SK-N-SH treated with all-trans-retinoic acid at 6 μM for 48 hours (cell line): Measurements from ENCODE around the gene NXPE4.

Source experiments
- ATAC-seq: fragments of 200-7000 bp; cut with Tn5 transposase; 3 replicates; pipeline ENCODE4 v1.9.1; 2020; ENCODE audit warnings: mild to moderate bottlenecking, moderate library complexity
- ARNTL ChIP-seq: fragments of 450-650 bp; formaldehyde crosslinking; IDR thresholded peaks from 2 replicates; pipeline ENCODE4 v1.5.0; 2020; ENCODE audit warnings: low read depth, mild to moderate bottlenecking, moderate library complexity, borderline replicate concordance
- BACH2 ChIP-seq: fragments of 250-450 bp; sonication (Bioruptor Pico); IDR thresholded peaks from 2 replicates; pipeline ENCODE4 v1.9.0; 2021; ENCODE audit warnings: mild to moderate bottlenecking, borderline replicate concordance
- ESRRG ChIP-seq: fragments of 250-450 bp; sonication (Bioruptor Pico); IDR thresholded peaks from 2 replicates; pipeline ENCODE4 v1.6.1; 2021; ENCODE audit warnings: mild to moderate bottlenecking
- GLIS3 ChIP-seq: fragments of 250-450 bp; sonication (Bioruptor Pico); IDR thresholded peaks from 2 replicates; pipeline ENCODE4 v1.5.0; 2020; ENCODE audit warnings: mild to moderate bottlenecking, moderate library complexity
- ISL1 ChIP-seq: fragments of 250-450 bp; sonication (Bioruptor Pico); IDR thresholded peaks from 2 replicates; pipeline ENCODE4 v2.1.2; 2022; ENCODE audit warnings: mild to moderate bottlenecking, moderate library complexity
- OSR1 ChIP-seq: fragments of 250-450 bp; sonication (Bioruptor Pico); IDR thresholded peaks from 2 replicates; pipeline ENCODE4 v1.8.0; 2022; ENCODE audit warnings: moderate library complexity, mild to moderate bottlenecking, inconsistent platforms
- PPARA ChIP-seq: fragments of 250-450 bp; sonication (Bioruptor Pico); IDR thresholded peaks from 2 replicates; pipeline ENCODE4 v1.5.0; 2020; ENCODE audit warnings: mild to moderate bottlenecking, borderline replicate concordance
- RARB ChIP-seq: fragments of 250-450 bp; sonication (Bioruptor Pico); IDR thresholded peaks from 2 replicates; pipeline ENCODE4 v1.8.0; 2021; ENCODE audit warnings: mild to moderate bottlenecking, moderate library complexity
- SNAI2 ChIP-seq: fragments of 250-450 bp; sonication (Bioruptor Pico); IDR thresholded peaks from 2 replicates; pipeline ENCODE4 v1.5.0; 2020; ENCODE audit warnings: mild to moderate bottlenecking, moderate library complexity
- TCF4 ChIP-seq: fragments of 250-450 bp; sonication (Bioruptor Pico); IDR thresholded peaks from 2 replicates; pipeline ENCODE4 v1.8.0; 2021; ENCODE audit warnings: mild to moderate bottlenecking, moderate library complexity, borderline replicate concordance
- TOX ChIP-seq: fragments of 250-450 bp; sonication (Bioruptor Pico); IDR thresholded peaks from 2 replicates; pipeline ENCODE4 v1.8.0; 2021; ENCODE audit warnings: mild to moderate bottlenecking, moderate library complexity, borderline replicate concordance
- ZC3H10 ChIP-seq: fragments of 250-450 bp; sonication (Bioruptor Pico); IDR thresholded peaks from 2 replicates; pipeline ENCODE4 v1.5.1; 2021; ENCODE audit warnings: mild to moderate bottlenecking, moderate library complexity
- ZFP3 ChIP-seq: fragments of 250-450 bp; sonication (Bioruptor Pico); IDR thresholded peaks from 2 replicates; pipeline ENCODE4 v1.5.0; 2020; ENCODE audit warnings: mild to moderate bottlenecking, moderate library complexity
- ZFP30 ChIP-seq: fragments of 450-650 bp; formaldehyde crosslinking; IDR thresholded peaks from 2 replicates; pipeline ENCODE4 v1.5.0; 2022; ENCODE audit warnings: mild to moderate bottlenecking, moderate library complexity
- ZNF565 ChIP-seq: fragments of 450-650 bp; formaldehyde crosslinking; conservative IDR thresholded peaks from 2 replicates; pipeline ENCODE4 v1.5.0; 2020; ENCODE audit warnings: low read depth, mild to moderate bottlenecking, moderate library complexity
- ZNF70 ChIP-seq: fragments of 450-650 bp; formaldehyde crosslinking; IDR thresholded peaks from 2 replicates; pipeline ENCODE4 v1.5.0; 2020; ENCODE audit warnings: mild to moderate bottlenecking, moderate library complexity
- ZNF8 ChIP-seq: fragments of 450-650 bp; formaldehyde crosslinking; IDR thresholded peaks from 2 replicates; pipeline ENCODE4 v1.5.0; 2020; ENCODE audit warnings: mild to moderate bottlenecking, moderate library complexity
- TF ChIP-seq, protein P1 (sequence below): fragments of 250-450 bp; sonication (Bioruptor Pico); IDR thresholded peaks from 2 replicates; pipeline ENCODE4 v1.5.0; 2020; ENCODE audit warnings: mild to moderate bottlenecking, moderate library complexity
- TF ChIP-seq, protein P2 (sequence below): fragments of 250-450 bp; sonication (Bioruptor Pico); IDR thresholded peaks from 2 replicates; pipeline ENCODE4 v1.5.1; 2021; ENCODE audit warnings: mild to moderate bottlenecking, moderate library complexity
- TF ChIP-seq, protein P3 (sequence below): fragments of 250-450 bp; sonication (Bioruptor Pico); IDR thresholded peaks from 2 replicates; pipeline ENCODE4 v1.8.0; 2021; ENCODE audit warnings: low read depth, mild to moderate bottlenecking, moderate library complexity, borderline replicate concordance

Gene NXPE4

DNA sequence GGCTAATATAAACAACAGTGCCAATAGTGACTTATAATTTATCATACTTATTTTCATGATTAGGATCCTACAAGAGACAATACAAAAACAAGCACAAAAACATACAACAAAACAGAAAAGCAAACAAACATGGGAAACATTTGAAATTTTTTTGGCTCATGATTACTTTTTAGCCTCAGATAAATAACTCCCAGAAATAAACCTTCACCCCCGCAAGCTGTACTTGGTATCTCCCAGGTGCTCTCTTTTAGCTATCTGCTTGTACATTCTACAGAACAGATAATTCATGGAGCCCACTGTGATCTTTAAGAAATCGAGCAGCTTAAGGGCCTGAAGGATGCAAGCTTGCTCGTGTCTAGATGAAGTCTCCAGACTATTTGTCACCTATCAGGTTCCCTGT lies 883 bp downstream of the NXPE4 start (continued):
- TF ChIP-seq, protein P1, sequence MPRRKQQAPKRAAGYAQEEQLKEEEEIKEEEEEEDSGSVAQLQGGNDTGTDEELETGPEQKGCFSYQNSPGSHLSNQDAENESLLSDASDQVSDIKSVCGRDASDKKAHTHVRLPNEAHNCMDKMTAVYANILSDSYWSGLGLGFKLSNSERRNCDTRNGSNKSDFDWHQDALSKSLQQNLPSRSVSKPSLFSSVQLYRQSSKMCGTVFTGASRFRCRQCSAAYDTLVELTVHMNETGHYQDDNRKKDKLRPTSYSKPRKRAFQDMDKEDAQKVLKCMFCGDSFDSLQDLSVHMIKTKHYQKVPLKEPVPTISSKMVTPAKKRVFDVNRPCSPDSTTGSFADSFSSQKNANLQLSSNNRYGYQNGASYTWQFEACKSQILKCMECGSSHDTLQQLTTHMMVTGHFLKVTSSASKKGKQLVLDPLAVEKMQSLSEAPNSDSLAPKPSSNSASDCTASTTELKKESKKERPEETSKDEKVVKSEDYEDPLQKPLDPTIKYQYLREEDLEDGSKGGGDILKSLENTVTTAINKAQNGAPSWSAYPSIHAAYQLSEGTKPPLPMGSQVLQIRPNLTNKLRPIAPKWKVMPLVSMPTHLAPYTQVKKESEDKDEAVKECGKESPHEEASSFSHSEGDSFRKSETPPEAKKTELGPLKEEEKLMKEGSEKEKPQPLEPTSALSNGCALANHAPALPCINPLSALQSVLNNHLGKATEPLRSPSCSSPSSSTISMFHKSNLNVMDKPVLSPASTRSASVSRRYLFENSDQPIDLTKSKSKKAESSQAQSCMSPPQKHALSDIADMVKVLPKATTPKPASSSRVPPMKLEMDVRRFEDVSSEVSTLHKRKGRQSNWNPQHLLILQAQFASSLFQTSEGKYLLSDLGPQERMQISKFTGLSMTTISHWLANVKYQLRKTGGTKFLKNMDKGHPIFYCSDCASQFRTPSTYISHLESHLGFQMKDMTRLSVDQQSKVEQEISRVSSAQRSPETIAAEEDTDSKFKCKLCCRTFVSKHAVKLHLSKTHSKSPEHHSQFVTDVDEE (CRISPR knock-in tag) = no peak
- TF ChIP-seq RARB (CRISPR knock-in tag) = no peak

DNA sequence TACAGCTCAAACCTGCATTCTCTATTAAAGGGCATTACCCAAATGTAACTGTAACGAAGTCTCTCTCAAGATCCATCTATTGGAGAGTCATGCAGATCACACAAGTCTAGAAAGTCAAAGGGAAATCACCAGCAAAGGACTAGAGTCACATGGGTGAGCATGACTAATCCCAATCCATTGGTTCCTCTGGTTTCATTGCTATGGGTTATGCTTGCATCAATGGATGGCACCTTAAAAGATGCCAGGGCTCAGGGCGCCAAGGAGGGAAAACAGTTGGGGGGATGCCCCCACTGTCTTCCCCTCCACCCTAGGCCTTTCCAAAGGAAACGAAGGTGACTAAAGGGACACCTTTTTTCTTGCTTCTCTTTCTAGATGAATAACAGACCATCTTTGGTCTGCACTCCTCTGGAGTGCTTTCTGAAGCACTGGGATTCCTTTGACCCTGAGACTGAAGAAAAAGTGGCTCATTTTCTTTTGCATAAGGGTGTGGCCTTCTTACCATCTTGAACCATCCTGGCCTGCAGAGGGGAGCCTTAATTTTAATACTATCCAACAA lies 8.1 kb downstream of the NXPE4 start:
- no peak for ATAC-seq

DNA sequence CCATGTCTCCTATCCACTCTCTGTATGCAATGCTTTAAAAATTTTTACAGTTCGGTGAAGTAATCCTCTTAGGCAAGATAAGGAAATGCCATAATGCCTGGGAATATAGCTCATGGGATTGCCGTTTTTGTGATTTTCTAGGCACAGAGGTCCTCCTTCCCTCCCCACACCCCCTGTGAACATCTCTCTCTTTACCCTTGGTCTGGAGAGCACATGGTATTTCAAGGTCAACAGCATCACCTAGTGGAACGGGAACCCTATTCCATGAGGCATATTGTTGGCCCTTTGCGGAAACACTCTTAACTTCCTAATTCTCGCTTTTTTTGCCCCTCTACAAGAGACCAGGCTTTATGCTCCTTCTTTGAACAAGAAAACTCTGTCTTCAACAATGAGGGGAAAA lies 8.8 kb downstream of the NXPE4 start:
- ATAC-seq = no peak
- TF ChIP-seq ZC3H10 (CRISPR knock-in tag) (no peak), TCF4 (CRISPR knock-in tag) (no peak), ZNF8 (CRISPR knock-in tag) (no peak), SNAI2 (CRISPR knock-in tag) (no peak)
- TF ChIP-seq, protein P2, sequence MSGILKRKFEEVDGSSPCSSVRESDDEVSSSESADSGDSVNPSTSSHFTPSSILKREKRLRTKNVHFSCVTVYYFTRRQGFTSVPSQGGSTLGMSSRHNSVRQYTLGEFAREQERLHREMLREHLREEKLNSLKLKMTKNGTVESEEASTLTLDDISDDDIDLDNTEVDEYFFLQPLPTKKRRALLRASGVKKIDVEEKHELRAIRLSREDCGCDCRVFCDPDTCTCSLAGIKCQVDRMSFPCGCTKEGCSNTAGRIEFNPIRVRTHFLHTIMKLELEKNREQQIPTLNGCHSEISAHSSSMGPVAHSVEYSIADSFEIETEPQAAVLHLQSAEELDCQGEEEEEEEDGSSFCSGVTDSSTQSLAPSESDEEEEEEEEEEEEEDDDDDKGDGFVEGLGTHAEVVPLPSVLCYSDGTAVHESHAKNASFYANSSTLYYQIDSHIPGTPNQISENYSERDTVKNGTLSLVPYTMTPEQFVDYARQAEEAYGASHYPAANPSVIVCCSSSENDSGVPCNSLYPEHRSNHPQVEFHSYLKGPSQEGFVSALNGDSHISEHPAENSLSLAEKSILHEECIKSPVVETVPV (CRISPR knock-in tag) = no peak
- TF ChIP-seq, protein P3, sequence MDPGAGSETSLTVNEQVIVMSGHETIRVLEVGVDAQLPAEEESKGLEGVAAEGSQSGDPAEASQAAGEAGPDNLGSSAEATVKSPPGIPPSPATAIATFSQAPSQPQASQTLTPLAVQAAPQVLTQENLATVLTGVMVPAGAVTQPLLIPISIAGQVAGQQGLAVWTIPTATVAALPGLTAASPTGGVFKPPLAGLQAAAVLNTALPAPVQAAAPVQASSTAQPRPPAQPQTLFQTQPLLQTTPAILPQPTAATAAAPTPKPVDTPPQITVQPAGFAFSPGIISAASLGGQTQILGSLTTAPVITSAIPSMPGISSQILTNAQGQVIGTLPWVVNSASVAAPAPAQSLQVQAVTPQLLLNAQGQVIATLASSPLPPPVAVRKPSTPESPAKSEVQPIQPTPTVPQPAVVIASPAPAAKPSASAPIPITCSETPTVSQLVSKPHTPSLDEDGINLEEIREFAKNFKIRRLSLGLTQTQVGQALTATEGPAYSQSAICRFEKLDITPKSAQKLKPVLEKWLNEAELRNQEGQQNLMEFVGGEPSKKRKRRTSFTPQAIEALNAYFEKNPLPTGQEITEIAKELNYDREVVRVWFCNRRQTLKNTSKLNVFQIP (CRISPR knock-in tag) = no peak

More for the DNA sequence above, 8.1 kb downstream of the NXPE4 start:
- TF ChIP-seq ZNF8 (CRISPR knock-in tag) (no peak), ZNF70 (no peak), RARB (CRISPR knock-in tag) (no peak), BACH2 (no peak), PPARA (no peak), ZNF565 (CRISPR knock-in tag) (no peak), ARNTL (CRISPR knock-in tag) (no peak), TOX (CRISPR knock-in tag) (no peak), SNAI2 (CRISPR knock-in tag) (no peak), OSR1 (CRISPR knock-in tag) (no peak), ZC3H10 (CRISPR knock-in tag) (no peak), ZFP30 (no peak), TCF4 (CRISPR knock-in tag) (no peak), ESRRG (CRISPR knock-in tag) (no peak)
- TF ChIP-seq, protein P1 (CRISPR knock-in tag) = no peak

DNA sequence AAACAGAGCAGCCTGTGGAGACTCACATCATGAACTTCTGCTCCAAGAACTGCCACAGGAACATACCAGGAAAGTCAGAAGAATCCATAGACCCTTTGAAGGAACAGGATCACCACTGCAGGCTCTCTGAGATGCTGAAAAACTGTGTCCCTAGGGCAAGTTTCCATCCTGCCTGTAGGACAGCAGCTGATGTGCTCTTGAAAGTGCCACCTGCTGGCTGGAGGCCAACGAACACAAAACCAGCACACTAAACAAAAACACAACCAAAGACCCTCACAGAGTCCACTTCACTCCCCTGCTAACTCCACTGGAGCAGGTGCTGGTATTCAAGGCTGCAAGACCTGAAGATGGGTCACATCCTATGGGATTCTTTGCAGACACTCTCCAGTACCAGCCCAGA lies 23.9 kb downstream of the NXPE4 start:
- TF ChIP-seq, protein P2 (CRISPR knock-in tag) = no peak
- TF ChIP-seq ZNF8 (CRISPR knock-in tag) (no peak), GLIS3 (CRISPR knock-in tag) (no peak), BACH2 (no peak), TOX (CRISPR knock-in tag) (no peak), ZNF565 (CRISPR knock-in tag) (no peak), ZFP30 (no peak), ESRRG (CRISPR knock-in tag) (no peak), ZFP3 (CRISPR knock-in tag) (no peak), ISL1 (CRISPR knock-in tag) (no peak)
- TF ChIP-seq, protein P1 (CRISPR knock-in tag) = no peak
- TF ChIP-seq, protein P3 (CRISPR knock-in tag) = no peak
- TF ChIP-seq, all 23 proteins: peak for 0
- no peak for ATAC-seq
